Stimulated activated CD4-positive, alpha-beta T cell treated with anti-CD3 and anti-CD28 coated beads, Interleukin-2, amount 100 ng/mL, for 48 hours (primary cell): ENCODE measurements around the gene ADCY5.

ENCODE experiments used
- DNase-seq, 2 donors: peaks; one replicate each; pipeline ENCODE4 v3.0.0-alpha.2; 2020

The ADCY5 gene

DNA sequence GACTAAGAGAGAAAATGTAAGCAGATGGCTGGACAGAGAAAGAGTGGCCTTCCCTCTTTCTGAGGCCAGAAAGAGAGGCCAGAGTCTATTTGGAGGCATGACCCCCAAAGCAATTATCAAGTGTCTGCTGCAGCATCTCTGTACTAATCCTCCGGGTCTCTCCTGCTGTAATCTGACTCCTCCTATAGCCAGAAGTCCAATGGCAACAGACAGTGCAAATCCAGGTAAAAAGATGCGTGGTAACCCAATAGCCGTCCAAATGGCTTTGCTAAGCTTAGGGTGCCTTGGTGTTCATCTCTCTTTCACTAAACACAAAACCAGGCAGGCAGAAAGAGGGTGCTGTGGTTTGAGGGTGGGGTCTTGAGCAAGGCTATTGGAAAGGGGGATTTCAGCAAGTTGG, 91.6 kb downstream of the ADCY5 start:
- DNase-seq, result no peak

DNA sequence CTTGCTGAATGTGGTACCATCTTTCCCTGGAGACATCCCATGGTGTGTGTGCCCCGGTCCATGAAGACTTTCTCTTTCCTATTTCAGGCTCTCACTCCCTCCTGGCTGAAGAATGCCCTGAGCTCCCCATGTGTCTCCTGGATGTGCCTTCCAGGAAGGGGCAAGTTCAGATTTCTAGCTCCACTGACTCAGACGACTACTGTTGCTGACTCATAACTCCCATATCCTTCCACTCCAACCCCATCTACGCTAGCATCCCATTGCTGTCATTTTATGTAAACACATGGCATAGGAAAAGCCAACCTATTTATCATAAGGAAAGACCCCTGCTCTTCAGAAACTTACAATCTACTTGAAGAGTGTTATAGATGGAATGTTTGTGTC, 95.0 kb downstream of the ADCY5 start:
- DNase-seq, result no peak

DNA sequence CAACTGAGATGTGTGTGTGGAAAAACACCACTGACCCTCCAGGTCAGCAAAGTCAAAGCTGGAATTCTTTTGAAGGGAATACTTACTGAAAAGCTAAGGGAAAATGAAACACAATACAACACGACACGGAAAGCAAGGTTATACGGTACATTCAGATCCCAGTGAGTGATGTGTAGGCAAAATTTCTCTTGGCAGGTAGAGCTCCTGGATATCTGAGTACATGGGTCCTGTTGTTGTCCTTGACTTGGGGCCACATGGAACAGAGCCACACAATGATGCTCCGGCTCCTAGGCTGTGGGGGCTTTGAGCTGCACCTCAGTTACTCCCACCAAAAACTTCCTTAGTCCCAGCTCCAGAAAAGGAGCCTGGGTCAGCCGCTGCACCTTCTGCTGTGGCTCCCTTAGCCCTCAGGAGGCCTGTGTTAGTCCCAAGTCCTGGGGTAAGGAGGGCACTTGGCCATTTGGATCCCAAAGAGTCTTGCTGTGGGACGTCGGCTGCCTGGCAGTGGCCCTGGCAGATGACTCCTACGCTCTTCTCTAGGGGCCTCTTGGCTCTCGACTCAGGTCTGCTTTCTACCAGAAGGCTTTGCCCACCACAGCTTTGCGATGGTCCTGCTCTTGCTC, 95.6 kb downstream of the ADCY5 start:
- no peak for DNase-seq

DNA sequence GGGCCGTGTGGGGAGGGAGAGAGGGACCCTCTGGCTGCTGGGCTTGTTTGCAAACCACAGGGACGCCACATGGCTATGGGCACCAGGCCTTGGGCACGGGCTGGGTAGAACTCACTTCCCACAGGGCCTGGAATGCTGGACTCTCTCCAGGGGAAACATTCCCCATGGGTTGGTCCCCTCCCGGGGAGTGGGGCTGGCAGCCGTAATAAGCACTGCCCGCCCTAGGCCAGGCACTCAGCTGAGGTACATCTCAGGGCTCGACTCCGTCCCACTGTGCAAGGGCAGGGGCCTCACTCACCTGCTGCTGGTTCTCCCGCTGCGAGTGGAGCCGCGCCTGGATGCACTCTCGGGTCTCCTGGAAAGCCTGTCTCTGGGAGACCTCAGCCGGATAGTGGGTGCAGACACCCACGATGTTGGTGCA, 96.7 kb downstream of the ADCY5 start:
- DNase-seq, result no peak

DNA sequence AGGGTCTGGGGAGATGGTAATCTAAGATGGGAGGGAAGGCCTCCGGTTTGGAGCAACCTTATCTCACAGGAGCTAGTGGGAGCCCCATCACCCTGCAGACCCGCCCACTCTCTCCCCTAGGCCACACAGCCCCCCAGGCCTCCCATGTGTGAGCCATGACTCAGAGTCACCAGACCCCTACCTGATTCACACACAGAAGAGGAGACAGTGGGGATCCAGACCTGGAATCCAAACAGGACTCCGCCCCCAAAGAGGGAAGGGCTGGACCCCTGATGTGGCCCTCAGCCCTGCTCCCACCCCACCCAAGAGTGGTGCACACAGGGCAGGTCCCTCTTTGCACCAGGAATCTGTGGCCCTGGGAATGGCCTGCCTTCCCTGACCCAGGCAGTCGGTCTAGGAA, 97.4 kb downstream of the ADCY5 start:
- no peak for DNase-seq

DNA sequence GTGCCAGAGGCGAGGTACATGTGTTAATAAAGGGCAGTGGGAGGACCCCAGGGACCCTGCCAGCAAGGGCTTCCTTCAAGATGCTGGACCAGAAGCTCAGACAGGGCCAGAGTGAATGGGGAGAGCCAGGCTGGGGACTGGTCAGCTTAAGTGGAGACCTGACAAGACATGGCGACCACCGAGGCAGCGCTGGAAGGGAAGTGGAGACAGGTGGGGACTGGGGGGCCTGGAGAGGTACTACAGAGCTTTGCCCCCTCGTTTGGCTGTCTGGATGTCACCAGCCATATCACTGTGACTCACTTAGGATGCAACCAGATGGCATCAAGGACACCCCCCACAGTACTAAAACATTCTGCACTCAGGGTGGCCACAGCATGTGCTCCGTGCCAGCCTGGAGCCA, 97.9 kb downstream of the ADCY5 start:
- DNase-seq, result no peak

DNA sequence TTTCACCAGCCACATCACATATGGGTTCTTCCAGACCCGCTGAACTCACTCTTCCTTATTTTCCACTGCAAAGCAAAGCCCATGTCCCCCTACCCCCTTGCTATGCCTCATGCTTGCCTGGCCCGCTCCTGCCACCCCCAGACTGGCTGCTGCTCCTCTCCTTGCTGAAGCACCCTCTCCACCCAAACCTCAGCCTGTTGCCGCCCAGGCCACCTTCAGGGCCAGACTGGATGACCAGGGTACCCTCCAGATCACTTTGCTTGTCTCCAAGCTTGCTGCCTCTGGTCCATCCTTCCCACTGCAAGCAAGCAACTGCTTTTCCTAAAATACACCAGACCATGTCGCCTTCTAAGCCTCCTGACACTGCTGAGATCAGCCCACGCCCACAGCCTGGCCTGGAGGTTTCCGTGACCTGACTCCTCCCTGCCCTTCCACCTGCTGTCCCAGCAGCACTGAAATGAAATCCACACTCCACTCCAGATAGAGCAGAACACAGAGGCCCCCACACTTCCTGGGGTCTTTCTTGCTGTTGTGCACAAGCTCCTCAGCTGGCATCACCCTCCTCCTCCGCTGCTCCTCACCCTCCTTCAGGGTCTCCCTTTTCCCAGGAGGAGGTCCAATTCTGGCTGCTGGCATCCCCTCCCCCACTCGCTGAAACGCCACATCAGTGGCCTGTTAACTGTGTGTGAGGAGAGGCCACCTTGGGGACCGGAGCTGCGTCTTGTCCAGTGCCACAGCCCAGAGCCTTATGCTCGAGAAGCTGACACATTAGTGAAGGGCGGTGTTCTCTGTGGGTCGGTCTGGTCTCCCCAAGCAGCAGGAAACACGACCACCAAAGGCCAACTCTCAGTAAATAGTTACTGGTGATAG, 99.1 kb downstream of the ADCY5 start:
- DNase-seq, result no peak

DNA sequence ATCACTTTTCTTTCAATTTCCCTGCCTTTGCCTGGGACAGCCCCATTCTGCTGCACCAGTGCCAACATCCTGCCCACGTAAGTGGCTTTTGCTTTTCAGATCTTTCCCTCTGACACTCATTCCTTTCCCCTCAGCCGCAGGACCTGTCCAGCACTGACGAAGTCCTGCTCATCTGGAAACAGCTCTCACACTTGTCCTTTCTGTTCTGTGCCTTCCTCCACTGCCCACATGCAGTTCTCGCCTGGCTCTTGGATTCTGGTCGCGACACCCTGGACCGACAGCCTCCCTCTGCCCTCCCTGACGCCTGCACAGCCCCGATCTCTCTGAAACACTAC, 99.7 kb downstream of the ADCY5 start:
- DNase-seq, result no peak

DNA sequence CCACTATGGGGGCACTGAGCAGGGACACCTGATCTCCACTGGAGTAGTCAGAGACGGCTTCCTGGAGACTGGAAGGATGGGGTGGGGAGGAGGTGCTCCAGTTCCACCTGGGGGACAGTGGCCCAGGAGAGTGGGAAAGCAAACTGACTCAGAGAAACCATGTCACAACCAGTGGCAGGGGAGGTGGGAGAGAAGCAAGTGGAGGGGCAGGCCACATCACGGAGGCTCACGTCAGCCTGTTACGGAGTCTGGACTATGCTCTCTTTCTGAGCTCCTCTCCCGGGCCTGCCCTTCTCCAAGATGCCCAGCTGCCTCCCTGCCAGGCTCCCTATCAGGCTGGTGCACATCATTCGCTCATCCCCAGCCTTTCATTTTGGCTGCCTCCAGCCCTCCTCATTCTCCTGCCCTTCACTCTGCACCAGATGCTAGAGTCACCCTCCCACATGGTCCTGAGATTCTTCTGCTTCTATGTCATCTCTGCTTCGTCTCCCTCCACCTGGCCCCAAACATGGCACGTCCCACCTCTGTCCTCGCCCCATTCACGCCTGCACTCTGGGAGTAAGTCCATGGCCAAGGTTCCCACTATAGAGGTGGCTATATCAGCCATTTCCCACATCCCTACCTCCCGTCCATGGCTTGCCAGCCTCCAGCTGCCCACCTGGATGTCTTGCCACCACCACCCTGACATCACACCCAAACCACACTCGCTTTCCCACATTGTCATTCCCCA, 100.3 kb downstream of the ADCY5 start:
- DNase-seq, result no peak

DNA sequence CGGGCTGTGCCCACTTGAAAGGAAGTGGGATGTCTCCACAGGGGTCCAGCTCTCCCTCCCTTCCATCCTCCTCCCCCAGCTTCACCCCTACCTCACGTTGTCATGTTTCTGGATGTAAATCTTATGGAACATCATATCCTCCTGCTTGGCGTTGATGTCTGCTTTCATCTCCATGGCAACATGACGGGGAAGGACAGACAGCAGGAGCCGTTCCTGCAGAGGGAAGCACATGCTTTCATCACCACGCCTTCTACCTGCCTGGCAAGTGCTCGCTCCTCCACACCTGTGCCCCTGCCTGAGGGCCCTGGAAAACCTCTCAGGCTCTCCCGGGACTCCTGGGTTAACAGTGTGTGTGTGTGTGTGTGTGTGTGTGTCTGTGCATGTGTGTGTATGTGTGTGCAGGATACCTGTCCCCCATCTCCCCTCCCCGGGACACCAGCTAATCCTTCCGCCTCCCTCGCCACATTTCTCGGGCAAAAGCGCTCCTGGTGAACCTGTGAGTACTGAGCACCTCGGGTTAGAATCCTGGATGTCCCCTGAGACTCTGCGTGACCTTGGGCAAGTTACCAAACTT, 101.1 kb downstream of the ADCY5 start:
- DNase-seq, result no peak

DNA sequence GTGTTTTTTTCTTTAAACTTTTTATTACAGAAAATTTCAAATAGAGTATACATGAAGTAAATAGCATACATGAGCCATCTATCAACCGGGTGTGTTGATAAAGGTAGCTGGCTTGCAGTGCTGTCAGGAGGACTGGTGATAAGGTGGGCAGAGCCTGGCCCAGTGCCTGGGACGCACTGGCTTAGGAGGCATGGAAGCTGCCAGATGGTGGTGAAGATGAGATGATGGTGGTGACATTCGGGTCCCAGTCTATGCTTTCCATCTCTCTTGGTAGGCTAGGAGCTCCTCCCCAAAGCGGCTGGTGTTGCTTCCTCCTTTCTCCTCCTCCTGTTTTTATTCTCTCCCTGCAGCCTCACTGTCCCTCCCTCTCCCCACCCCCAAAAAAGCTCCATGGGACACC, 101.7 kb downstream of the ADCY5 start:
- DNase-seq, result no peak

DNA sequence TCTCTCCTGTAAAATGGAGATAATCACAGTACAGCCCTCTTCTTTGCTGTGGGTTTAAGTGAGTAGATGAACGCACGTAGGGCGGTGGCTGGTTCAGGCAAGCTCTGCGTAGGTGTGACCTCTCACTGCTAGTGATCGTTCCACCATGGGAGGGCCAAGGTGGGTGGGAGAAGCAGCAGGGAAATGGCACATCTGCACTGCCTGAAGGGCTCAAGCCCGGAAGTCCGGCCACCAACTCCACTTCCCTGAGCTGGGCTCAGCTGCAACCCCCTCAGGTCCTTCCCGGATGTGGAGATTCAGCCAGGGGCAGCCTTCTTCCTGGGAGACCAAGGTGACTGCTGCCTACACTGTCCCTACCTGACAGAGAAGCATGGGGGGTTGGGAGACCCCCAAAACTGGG, 102.9 kb downstream of the ADCY5 start:
- DNase-seq, result no peak

DNA sequence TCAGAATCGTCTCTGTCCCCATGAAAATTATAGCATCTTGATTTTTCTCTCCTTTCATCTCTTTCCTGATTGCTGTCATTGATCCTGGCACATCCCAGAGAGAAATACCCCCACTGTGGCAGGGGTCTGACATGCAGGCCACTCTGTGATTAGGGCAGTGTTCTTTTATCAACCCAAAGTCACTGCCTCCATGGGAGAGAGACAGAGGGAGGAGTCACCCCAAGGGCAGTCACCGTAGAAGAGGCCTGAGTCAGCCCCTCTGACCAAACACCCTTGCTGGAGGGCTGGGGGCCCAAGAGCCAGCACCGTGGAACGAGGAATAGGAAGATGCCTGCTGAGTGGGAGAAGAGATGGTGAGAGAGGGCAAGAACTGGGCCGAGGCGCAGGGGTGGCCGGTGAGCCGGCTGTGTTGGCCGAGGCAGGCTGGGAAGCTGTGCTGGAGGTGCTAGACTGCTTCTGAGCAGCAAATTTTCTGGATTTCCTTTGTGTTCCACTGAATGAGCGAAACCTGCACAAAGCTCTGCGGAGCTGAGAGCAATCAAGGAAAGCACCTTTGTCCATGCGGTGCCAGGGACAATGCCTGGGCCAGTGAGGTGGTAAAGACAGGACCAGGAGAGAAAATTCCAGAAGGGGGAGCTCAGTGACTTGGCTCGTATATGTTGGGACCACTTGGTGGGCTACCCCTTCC, 103.8 kb downstream of the ADCY5 start:
- DNase-seq, result no peak

DNA sequence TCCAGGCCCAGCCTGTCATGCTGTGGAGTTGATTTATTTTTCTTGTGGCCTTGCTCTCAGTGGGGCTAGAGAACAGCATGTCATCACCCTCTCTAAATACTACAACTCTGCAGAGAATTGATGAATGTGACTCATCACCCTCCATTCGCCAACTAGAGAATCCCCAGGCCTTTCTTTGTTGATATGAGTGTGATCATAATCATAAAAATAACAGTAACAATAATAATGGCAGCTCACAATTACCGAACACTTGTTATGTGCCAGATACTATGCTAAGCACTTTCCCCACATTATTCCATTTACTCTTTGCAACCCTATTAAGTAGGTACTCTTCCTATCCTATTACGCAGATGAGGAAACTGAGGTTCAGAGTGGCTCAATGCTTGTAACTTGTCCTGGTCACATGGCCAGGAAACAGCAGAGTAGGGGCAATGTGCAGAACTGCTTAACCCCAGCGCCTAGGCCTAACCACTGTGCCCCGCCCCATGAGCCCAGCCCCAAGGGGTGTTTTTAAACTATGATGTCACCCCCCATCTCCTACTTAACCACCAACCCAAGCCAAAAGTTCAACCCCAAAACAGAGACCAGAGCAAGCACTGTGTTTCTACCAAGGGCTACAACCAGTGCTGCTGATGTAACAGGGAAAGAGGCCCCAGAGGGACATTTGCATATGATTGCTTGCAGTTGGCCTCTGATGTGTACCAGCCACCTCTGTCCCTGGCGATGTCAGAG, 104.5 kb downstream of the ADCY5 start:
- no peak for DNase-seq

DNA sequence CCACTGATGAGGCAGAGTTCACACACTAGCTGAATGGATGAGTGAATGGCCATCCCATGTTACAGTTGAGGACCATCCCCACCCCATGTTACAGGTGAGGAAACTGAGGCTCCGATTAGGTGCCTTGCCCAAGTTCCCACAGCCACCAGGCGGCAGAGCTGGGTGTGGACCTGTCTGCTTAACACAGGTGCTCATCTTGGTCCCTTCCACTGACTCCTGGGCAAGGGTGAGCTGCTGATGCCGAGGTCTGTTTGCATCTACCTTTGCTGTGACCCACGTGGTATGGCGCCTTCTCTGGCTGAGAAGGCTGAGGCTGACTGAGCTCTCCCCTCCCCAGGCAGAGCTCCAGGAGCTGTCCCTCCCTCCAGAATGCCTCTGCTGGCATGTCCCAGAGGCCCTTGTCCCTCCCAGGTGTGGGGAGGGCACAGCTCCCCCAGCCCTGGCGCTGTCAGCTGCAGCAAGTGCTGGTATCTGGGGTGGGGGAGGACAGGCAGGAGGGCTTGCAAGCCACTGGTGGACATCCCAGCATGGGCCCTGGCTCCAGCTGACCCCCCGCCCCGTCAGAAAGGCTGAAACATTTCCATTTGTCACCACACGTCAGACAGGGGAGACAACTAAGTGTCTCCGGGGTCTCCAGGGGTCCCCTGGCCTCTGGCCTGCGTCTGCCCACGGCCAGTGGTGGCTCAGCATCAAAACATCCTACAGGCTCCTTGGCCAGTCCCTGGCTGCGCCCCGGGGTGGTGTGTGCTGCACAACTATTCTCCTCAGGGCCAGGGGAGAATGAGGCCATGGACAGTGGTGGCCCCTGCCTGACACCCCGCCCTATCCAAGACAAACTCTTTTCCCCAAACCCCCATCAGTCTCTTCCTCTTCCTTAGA, 105.4 kb downstream of the ADCY5 start:
- no peak for DNase-seq

DNA sequence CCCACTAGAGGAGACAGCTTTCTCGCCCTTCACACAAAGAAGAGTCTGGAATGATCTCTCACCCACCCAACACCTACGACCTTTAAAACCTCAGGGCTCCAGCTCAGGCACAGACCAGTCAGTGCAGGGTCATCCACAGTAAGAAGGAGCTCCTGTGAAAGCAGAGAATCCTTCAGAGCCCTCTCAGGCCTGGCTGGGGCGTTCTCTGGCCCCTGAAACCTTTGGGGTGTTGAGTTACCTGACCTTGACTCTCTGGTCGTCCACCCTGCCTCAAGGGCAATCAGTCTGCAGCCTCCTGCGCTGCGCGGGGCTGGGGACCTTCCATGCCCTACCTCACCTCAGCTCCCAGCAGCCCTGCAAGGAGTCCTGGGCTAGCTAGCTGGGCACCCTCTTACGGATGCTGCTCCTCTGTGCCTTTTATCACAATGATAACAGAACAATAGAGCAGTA, 106.2 kb downstream of the ADCY5 start:
- DNase-seq, result no peak

DNA sequence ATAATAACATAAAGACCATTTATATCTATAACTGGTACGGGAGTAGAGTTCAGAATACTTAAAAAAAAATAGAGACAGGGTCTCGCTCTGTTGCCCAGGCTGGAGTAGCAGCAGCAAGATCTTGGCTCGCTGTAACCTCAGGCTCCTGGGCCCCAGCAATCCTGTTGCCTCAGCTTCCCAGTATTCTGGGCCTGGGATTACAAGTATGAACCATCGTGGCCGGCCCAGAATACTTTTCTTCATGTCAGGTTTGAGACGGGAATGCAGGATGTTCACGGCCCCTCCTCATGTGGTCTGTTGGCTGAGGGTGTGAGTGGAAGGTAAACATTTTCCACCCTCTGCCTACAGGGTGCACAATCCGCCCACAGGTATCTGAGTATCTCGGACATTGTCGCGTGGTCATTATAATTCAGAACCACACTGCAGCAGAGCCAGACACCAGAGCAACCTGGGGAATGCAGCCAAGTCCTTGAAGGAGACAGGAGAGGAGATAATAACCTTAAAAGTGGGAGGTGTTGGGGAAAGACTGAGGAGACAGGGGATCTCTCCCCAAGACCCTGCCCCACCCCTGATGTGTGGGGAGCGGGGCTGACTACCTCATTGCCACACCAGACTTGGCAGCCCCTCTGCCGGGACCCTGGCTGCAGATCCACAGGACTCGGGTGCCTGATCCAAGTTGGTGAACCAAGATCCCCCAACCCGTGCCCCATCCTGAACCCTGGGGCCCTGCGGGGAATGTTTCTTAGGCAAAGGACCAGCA, 106.8 kb downstream of the ADCY5 start:
- no peak for DNase-seq

DNA sequence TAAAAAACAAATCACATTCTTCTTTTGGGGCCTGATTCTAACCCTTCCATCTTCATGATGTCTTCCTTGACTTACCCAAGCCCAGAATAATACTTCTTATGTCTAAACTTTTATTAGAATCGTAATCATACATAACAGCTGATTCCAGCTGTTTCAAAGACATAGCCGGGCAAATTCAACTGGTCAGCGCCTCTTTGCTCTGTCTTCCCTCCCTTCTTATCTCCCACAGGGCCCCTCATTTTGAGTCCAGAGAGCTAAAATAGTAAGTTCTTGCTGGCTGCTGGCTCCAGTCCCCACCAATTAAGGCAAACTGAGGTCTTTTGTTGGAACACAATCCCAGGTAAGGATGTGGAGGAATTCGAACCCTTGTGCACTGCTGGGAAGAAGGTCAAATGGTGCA, 108.6 kb downstream of the ADCY5 start:
- no peak for DNase-seq

DNA sequence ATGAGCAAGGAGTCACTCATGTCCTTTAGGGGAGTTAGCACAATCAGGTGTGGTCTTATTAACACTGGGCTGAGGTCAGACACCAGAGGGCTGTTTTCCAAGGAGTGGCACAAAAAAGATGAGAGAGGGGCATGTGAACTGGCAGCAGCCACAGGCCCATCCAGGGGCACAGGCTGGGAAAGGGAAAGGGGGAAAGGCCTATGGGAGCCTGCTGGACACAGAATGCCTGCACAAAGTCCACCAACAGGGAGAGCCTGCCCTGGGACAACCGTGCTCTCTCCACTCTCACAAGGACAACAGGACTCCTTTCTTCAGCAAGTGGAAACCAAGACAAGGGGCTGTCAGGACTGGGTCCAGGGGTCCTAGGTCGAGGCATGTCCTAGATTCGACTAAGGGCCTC, 109.6 kb downstream of the ADCY5 start:
- DNase-seq, result no peak

DNA sequence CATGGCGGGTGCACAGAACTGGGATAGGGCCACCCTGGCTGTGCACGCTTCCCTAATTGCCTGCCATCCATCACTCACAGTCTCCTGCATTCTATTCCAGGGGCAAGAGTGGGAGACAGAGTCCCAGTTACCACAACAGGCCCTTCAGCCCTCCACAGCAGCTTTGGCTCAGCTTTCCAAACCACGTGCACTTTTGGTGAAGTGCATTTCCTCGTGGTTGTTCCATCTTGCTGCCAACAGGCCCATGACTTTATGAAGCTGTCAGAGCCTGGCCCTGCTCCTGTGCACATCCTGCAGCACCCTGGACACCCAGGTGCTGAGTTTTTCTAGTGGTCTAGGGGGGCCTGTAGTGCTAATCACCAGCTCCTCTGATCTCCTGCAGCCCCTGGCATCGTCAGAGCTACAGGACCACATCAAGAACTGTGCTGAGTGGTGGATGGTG, 110.2 kb downstream of the ADCY5 start:
- no peak for DNase-seq
